ENCODE measurements around the gene FXYD4. TPM values are rescaled to one million over a fixed set of nuclear protein-coding genes. Genes with fewer than 3 reads are reported as not detected.

The FXYD4 gene
- total RNA-seq, 2 donors from 2014 or later, result 0.97 TPM; not detected in 1

DNA sequence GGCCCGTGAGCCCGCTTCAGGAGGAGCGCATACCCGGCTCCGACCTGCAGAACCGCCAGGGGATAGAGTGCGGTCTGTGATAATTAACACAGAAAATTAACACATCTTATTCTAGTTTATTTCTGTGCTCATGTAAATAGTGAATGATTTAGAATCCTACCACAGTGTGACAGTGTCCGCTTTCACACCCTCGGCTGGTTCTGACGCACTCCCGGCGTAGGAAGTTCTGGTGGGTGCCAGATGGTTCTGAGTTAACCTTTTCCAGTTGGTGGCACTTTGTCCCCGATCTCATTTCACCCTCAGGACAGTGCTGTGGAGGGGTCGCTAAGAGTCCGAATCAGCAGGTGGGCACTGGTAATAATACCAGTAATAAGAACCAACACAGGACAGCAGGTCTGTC lies 28.3 kb upstream of the FXYD4 start:
- Mint-ChIP-seq H3K4me1 (peaks cover under 1% of the 10 kb centered on the region), H3K36me3 (ENCODE audit: low read depth) (no peaks in the 10 kb centered on the region), H3K27me3 (ENCODE audit: insufficient read depth) (peaks cover 12% of the 10 kb centered on the region), H3K4me3 (no peak overlapping the region), H3K27ac (no peak overlapping the region), H3K9me3 (no peaks in the 10 kb centered on the region)
- no peak for DNase-seq
- H3K27me3 ChIP-seq (ENCODE audit: control insufficient read depth, insufficient read depth, low read length, poor library complexity, severe bottlenecking), result no peaks in the 10 kb centered on the region
- no peak overlapping the region for H3K9ac ChIP-seq (ENCODE audit: extremely low read depth, low read length, poor library complexity, severe bottlenecking)
- 95 to 96% methylated on average over 6 to 15 of the region's 15 CpGs for WGBS, 2 experiments (ENCODE audit: insufficient coverage in 1 of 2, insufficient read length in 1 of 2)
- no peak for TF ChIP-seq CTCF (conservative IDR thresholded peaks at IDR 0.05)
- no peak overlapping the region for H3K4me3 ChIP-seq (ENCODE audit: low read length)
- no peaks in the 10 kb centered on the region for H3K36me3 ChIP-seq (ENCODE audit: control insufficient read depth, insufficient read depth, low read length)
- no peak overlapping the region for H3K27ac ChIP-seq (ENCODE audit: low read depth, low read length)
- H3K4me1 ChIP-seq (ENCODE audit: control insufficient read depth, insufficient read depth, low read length), result no peaks in the 10 kb centered on the region
- H3K9me3 ChIP-seq (ENCODE audit: control insufficient read depth, low read length), result no peaks in the 10 kb centered on the region

GRCh38 chr10:43344051-43344450 lies 27.4 kb upstream of the FXYD4 start:
- Histone ChIP-seq H3K9ac (ENCODE audit: extremely low read depth, low read length, poor library complexity, severe bottlenecking) (no peak overlapping the region), H3K27me3 (ENCODE audit: control insufficient read depth, insufficient read depth, low read length, poor library complexity, severe bottlenecking) (no peaks in the 10 kb centered on the region), H3K4me3 (ENCODE audit: low read length) (no peak overlapping the region), H3K36me3 (ENCODE audit: control insufficient read depth, insufficient read depth, low read length) (no peaks in the 10 kb centered on the region), H3K9me3 (ENCODE audit: control insufficient read depth, low read length) (no peaks in the 10 kb centered on the region), H3K4me1 (ENCODE audit: control insufficient read depth, insufficient read depth, low read length) (no peaks in the 10 kb centered on the region), H3K27ac (ENCODE audit: low read depth, low read length) (no peak overlapping the region)
- Mint-ChIP-seq H3K4me3 (no peak overlapping the region), H3K4me1 (peaks cover 1% of the 10 kb centered on the region), H3K27me3 (ENCODE audit: insufficient read depth) (peaks cover 6% of the 10 kb centered on the region), H3K36me3 (ENCODE audit: low read depth) (no peaks in the 10 kb centered on the region), H3K27ac (no peak overlapping the region), H3K9me3 (no peaks in the 10 kb centered on the region)
- no peak for DNase-seq
- TF ChIP-seq CTCF (conservative IDR thresholded peaks at IDR 0.05), result no peak
- WGBS, 2 experiments (ENCODE audit: insufficient coverage in 1 of 2, insufficient read length in 1 of 2), result 94 to 97% methylated on average over 5 to 8 of the region's 8 CpGs

DNA sequence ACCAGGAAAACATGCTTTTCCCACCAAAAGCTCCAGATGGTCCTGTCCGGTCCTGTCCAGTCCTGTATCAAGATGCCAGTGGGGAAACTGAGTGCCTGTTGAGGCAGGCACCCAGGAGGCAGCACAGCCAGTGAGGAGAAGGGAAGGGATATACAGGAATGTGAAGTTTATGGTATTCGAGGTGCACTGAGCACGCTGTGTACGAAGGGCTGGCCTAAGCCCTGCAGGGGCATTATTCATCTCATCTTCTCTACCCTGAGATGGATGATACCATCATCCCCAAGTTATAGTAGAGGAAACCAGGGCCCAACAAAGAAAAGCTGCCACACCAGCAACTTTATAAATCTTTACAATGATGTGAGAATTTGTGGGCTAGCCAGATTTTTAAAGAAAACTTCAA lies 23.4 kb upstream of the FXYD4 start:
- H3K36me3 Mint-ChIP-seq (ENCODE audit: low read depth), result no peaks in the 10 kb centered on the region
- H3K4me3 ChIP-seq (ENCODE audit: low read length), result no peak overlapping the region
- H3K4me1 Mint-ChIP-seq, result peaks cover 5% of the 10 kb centered on the region
- no peaks in the 10 kb centered on the region for H3K27me3 ChIP-seq (ENCODE audit: control insufficient read depth, insufficient read depth, low read length, poor library complexity, severe bottlenecking)
- H3K36me3 ChIP-seq (ENCODE audit: control insufficient read depth, insufficient read depth, low read length), result no peaks in the 10 kb centered on the region
- H3K9me3 Mint-ChIP-seq, result no peaks in the 10 kb centered on the region
- TF ChIP-seq CTCF (conservative IDR thresholded peaks at IDR 0.05), result no peak
- no peak overlapping the region for H3K9ac ChIP-seq (ENCODE audit: extremely low read depth, low read length, poor library complexity, severe bottlenecking)
- 99 to 100% methylated on average over 3 to 4 of the region's 4 CpGs for WGBS, 2 experiments (ENCODE audit: insufficient coverage in 1 of 2, insufficient read length in 1 of 2)
- H3K9me3 ChIP-seq (ENCODE audit: control insufficient read depth, low read length), result no peaks in the 10 kb centered on the region
- H3K4me3 Mint-ChIP-seq, result no peak overlapping the region
- no peaks in the 10 kb centered on the region for H3K4me1 ChIP-seq (ENCODE audit: control insufficient read depth, insufficient read depth, low read length)
- H3K27ac ChIP-seq (ENCODE audit: low read depth, low read length), result no peak overlapping the region
- DNase-seq, result no peak
- H3K27me3 Mint-ChIP-seq (ENCODE audit: insufficient read depth), result no peaks in the 10 kb centered on the region
- no peak overlapping the region for H3K27ac Mint-ChIP-seq

Measured in endodermal cell (in vitro differentiated cells).